Activated naive CD4-positive, alpha-beta T cell treated with anti-CD3 and anti-CD28 coated beads, Interleukin-2, amount 50 U/mL, for 24 hours (primary cell): ENCODE data around the gene TSPOAP1.
"Not testable (repeated sequence)": the region's sequence is repeated elsewhere in the genome, so short reads cannot be mapped to it uniquely, and the experiment has no call there.

ENCODE experiments used
- H3K27ac Mint-ChIP-seq: one replicate; pipeline ENCODE4 v1.8.0; 2021; ENCODE audit warnings: mild to moderate bottlenecking, mixed read lengths
- H3K27me3 Mint-ChIP-seq: one replicate; pipeline ENCODE4 v1.8.0; 2021; ENCODE audit warnings: mixed read lengths
- H3K36me3 Mint-ChIP-seq: one replicate; pipeline ENCODE4 v1.8.0; 2021; ENCODE audit warnings: mixed read lengths
- H3K4me1 Mint-ChIP-seq: one replicate; pipeline ENCODE4 v1.8.0; 2021; ENCODE audit warnings: mixed read lengths
- H3K4me3 Mint-ChIP-seq: one replicate; pipeline ENCODE4 v1.8.0; 2021; ENCODE audit warnings: mild to moderate bottlenecking, mixed read lengths
- H3K9me3 Mint-ChIP-seq: one replicate; pipeline ENCODE4 v1.8.0; 2021; ENCODE audit warnings: mixed read lengths

TSPOAP1 gene

GRCh38 chr17:58351182-58351581 is 22.6 kb upstream of the TSPOAP1 start:
- Mint-ChIP-seq H3K9me3 (no peaks in the 10 kb centered on the region), H3K4me1 (peaks cover 66% of the 10 kb centered on the region), H3K27me3 (no peaks in the 10 kb centered on the region), H3K36me3 (peaks cover 22% of the 10 kb centered on the region), H3K27ac (peak overlapping the region; percentile 99), H3K4me3 (peak overlapping the region; percentile 100)

DNA sequence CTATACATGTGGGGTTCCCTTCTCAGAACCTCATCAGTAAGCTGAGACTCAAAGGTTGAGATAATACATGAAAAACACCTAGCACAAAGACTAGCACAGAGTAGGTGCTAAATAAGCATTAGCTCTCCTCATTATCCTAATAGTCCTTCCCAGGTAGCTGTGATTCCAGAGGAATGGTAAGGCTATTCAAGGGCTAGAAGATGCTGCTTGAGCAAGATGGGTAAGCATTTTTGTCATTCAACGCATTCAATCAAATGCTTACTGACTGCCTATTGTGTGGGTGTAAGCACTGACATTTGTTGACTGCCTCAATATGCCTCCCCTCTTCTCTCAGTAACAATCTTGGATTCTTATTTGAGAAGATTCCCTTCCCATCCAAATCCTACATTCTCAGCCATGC is 19.4 kb upstream of the TSPOAP1 start:
- Mint-ChIP-seq H3K9me3 (no peaks in the 10 kb centered on the region), H3K36me3 (peaks cover 20% of the 10 kb centered on the region), H3K4me1 (peaks cover 76% of the 10 kb centered on the region), H3K4me3 (peak overlapping the region; percentile 45), H3K27ac (peak overlapping the region; percentile 87), H3K27me3 (no peaks in the 10 kb centered on the region)

DNA sequence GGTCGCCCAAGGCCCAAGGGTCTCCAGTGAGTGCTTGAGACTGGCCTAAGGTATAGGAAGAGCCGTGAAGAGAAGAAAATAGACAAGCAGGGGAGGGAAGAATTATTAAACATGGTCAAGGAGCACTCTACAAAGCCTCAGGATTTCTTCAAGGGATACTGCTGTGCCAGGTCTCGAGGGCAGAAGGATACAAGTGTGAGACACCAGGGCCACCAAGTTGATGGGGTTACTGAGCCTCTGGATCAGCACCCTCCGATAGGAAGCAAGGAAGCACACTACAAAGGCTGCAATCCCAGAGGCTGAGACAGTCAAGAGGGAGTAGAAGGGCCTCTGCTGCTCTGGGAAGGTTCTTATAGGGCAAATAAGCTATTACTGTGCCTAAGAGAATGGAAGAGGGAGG is 16.9 kb upstream of the TSPOAP1 start:
- Mint-ChIP-seq H3K27ac (peak overlapping the region; percentile 95), H3K4me3 (peak overlapping the region; percentile 89), H3K4me1 (peaks cover 85% of the 10 kb centered on the region), H3K9me3 (no peaks in the 10 kb centered on the region), H3K27me3 (no peaks in the 10 kb centered on the region), H3K36me3 (peaks cover 20% of the 10 kb centered on the region)

GRCh38 chr17:58344791-58345157 is 16.2 kb upstream of the TSPOAP1 start:
- Mint-ChIP-seq H3K4me1 (peaks cover 90% of the 10 kb centered on the region), H3K9me3 (no peaks in the 10 kb centered on the region), H3K27ac (peak overlapping the region; percentile 95), H3K27me3 (no peaks in the 10 kb centered on the region), H3K4me3 (peak overlapping the region; percentile 89), H3K36me3 (peaks cover 24% of the 10 kb centered on the region)

- Mint-ChIP-seq H3K4me3 (peak overlapping the region; percentile 89), H3K27ac (peak overlapping the region; percentile 95), H3K4me1 (peaks cover 84% of the 10 kb centered on the region), H3K27me3 (no peaks in the 10 kb centered on the region), H3K36me3 (peaks cover 22% of the 10 kb centered on the region), H3K9me3 (no peaks in the 10 kb centered on the region)
Observed at GRCh38 chr17:58344047-58344790, 15.6 kb upstream of the TSPOAP1 start.

GRCh38 chr17:58343131-58343530 is 14.5 kb upstream of the TSPOAP1 start:
- peaks cover 17% of the 10 kb centered on the region for H3K36me3 Mint-ChIP-seq
- no peaks in the 10 kb centered on the region for H3K27me3 Mint-ChIP-seq
- H3K27ac Mint-ChIP-seq = peak overlapping the region; percentile 95
- peaks cover 82% of the 10 kb centered on the region for H3K4me1 Mint-ChIP-seq
- no peaks in the 10 kb centered on the region for H3K9me3 Mint-ChIP-seq
- peak overlapping the region; percentile 89 for H3K4me3 Mint-ChIP-seq

- H3K27me3 Mint-ChIP-seq = no peaks in the 10 kb centered on the region
- peak overlapping the region; percentile 95 for H3K27ac Mint-ChIP-seq
- no peaks in the 10 kb centered on the region for H3K9me3 Mint-ChIP-seq
- peak overlapping the region; percentile 89 for H3K4me3 Mint-ChIP-seq
- peaks cover 78% of the 10 kb centered on the region for H3K4me1 Mint-ChIP-seq
- H3K36me3 Mint-ChIP-seq = peaks cover 14% of the 10 kb centered on the region
Observed at GRCh38 chr17:58341861-58342475, 13.4 kb upstream of the TSPOAP1 start.

DNA sequence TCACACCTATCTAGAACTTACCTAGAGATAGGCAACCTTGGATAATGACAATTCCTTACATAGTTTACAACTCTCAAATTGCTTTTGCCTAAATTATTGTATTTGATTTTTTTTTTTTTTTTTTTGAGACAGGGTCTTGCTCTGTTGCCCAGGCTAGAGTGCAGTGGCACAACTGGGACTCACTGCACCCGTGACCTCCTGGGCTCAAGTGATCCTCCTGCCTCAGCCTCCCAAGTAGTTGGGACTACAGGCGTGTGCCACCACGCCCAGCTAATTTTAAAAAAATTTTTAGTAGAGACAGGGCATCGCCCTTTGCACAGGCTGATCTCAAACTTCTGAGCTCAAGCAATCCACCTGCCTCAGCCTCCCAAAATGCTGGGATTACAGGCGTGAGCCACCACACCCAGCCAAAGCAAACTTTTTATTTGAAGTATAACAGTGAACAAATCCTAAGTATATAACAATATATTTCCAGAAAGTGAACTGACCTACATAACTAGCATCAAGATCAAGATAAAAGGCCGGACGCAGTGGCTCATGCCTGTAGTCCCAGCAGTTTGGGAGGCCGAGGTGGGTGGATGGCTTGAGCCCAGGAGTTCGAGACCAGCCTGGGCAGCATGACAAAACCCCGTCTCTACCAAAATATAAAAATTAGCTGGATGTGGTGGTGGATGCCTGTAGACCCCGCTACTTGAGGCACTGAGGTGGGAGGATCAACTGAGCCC is 12.7 kb upstream of the TSPOAP1 start:
- not testable (repeated sequence) for H3K9me3 Mint-ChIP-seq, H3K27me3 Mint-ChIP-seq
- H3K36me3 Mint-ChIP-seq = peaks cover 13% of the 10 kb centered on the region

DNA sequence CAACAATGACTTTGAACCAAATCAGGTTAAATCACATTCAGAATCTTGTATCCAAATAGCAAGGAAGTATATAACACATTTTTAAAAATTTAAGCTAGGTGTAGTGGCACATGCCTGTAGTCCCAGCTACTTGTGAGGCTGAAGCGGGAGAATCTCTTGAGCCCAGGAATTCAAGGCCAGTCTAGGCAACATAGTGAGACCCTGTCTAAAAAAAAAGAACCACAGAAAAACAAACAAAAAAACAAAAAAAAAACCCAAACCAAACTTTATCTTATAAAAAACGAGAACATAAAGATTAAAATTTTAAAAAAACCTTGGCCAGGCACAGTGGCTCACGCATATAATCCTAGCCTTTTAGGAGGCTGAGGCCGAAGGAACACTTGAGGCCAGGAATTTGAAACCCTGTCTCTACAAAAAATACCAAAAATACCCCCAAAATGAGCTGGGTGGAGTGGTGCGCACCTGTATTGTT is 11.8 kb upstream of the TSPOAP1 start:
- H3K27me3 Mint-ChIP-seq = no peaks in the 10 kb centered on the region
- peaks cover 13% of the 10 kb centered on the region for H3K36me3 Mint-ChIP-seq
- H3K4me1 Mint-ChIP-seq = peaks cover 78% of the 10 kb centered on the region
- peak overlapping the region; percentile 98 for H3K27ac Mint-ChIP-seq
- H3K4me3 Mint-ChIP-seq = peak overlapping the region; percentile 89
- H3K9me3 Mint-ChIP-seq = no peaks in the 10 kb centered on the region

More for the DNA sequence above, 12.7 kb upstream of the TSPOAP1 start:
- Mint-ChIP-seq H3K27ac (peak overlapping the region; percentile 98), H3K4me3 (peak overlapping the region; percentile 89), H3K4me1 (peaks cover 78% of the 10 kb centered on the region)

DNA sequence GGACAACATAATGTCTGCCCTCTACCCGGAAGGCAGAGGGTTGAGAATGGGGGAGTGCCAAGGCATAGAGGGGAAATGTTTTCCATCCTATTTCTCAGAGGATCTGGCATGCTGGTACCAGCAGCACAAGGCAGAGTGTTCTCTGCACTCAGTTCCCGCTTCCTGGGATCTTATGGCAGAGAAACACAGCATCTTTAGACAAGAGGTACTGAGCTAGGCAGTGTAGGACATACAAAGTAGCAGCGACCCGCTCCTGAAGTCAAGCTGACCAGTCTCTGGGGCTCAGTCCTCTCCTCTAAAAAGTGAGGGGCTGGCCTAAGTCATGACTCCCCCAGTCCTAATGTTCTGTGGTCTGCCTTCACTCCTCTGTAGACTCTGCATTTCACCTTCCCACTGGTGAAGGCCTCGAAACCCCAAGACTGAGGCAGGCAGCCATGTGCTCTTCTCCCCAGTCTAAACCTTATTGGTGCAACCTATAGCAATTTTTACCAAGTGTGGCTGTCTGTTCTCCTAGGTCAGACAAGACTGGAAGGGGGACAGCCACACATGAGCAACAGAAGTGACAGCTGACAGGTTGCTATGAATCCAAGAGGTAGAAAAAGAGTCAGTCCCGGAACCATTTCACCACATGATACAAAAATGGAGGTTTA is 11.3 kb upstream of the TSPOAP1 start:
- H3K4me3 Mint-ChIP-seq = peak overlapping the region; percentile 89
- peaks cover 75% of the 10 kb centered on the region for H3K4me1 Mint-ChIP-seq
- peaks cover 13% of the 10 kb centered on the region for H3K36me3 Mint-ChIP-seq
- H3K27ac Mint-ChIP-seq = peak overlapping the region; percentile 98
- no peaks in the 10 kb centered on the region for H3K9me3 Mint-ChIP-seq
- no peaks in the 10 kb centered on the region for H3K27me3 Mint-ChIP-seq

- H3K9me3 Mint-ChIP-seq = no peaks in the 10 kb centered on the region
- H3K27me3 Mint-ChIP-seq = no peaks in the 10 kb centered on the region
- peak overlapping the region; percentile 89 for H3K4me3 Mint-ChIP-seq
- H3K27ac Mint-ChIP-seq = peak overlapping the region; percentile 98
- H3K4me1 Mint-ChIP-seq = peaks cover 74% of the 10 kb centered on the region
- peaks cover 13% of the 10 kb centered on the region for H3K36me3 Mint-ChIP-seq
Observed at GRCh38 chr17:58338841-58339754, 10.5 kb upstream of the TSPOAP1 start.

DNA sequence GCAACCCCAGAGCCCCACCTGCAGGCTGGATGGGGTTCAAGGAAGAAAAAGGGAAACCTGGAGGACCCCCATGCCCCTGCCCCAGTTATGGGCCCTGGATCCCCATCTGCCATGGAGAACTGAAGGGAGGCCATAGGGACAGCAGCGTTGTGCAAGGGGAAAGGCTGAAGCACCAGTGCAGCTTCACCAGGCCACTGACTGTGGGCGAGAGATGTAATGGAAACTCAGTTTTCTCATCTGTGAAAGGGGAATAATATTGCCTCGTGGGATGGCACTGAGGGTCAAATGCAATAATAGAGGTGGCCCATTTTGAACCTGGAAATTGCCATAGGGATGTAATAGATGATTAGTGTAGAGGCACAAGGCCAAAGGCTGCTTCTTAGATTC is 9.9 kb upstream of the TSPOAP1 start:
- Mint-ChIP-seq H3K27me3 (no peaks in the 10 kb centered on the region), H3K9me3 (no peaks in the 10 kb centered on the region), H3K4me1 (peaks cover 71% of the 10 kb centered on the region), H3K27ac (peak overlapping the region; percentile 98), H3K36me3 (peaks cover 13% of the 10 kb centered on the region), H3K4me3 (peak overlapping the region; percentile 89)

GRCh38 chr17:58337600-58338453 is 9.2 kb upstream of the TSPOAP1 start:
- no peaks in the 10 kb centered on the region for H3K9me3 Mint-ChIP-seq
- peak overlapping the region; percentile 89 for H3K4me3 Mint-ChIP-seq
- peaks cover 11% of the 10 kb centered on the region for H3K36me3 Mint-ChIP-seq
- H3K4me1 Mint-ChIP-seq = peaks cover 65% of the 10 kb centered on the region
- peak overlapping the region; percentile 98 for H3K27ac Mint-ChIP-seq
- H3K27me3 Mint-ChIP-seq = no peaks in the 10 kb centered on the region

GRCh38 chr17:58337210-58337599 is 8.6 kb upstream of the TSPOAP1 start:
- H3K4me3 Mint-ChIP-seq = peak overlapping the region; percentile 89
- H3K27ac Mint-ChIP-seq = peak overlapping the region; percentile 98
- no peaks in the 10 kb centered on the region for H3K27me3 Mint-ChIP-seq
- H3K9me3 Mint-ChIP-seq = no peaks in the 10 kb centered on the region
- peaks cover 58% of the 10 kb centered on the region for H3K4me1 Mint-ChIP-seq
- H3K36me3 Mint-ChIP-seq = peaks cover 12% of the 10 kb centered on the region
